HepG2 (cell line): Measurements from ENCODE around the gene TBCE.

Source experiments
- CBX2 ChIP-seq, 2 experiments: fragments of 200-600 bp in 1 of 2; sonication (generic); formaldehyde crosslinking in 1 of 2; IDR thresholded peaks; 2 replicates each; pipeline versions ENCODE4 v1.7.0 to v1.8.1; 2018 to 2022; ENCODE audit warnings: low read depth in 2 of 2, low read length in 1 of 2, mild to moderate bottlenecking in 1 of 2, missing genetic modification reagents in 1 of 2
- ETV6 ChIP-seq: sonication (generic); formaldehyde crosslinking; conservative IDR thresholded peaks from 2 replicates; pipeline ENCODE4 v1.4.0; 2020; ENCODE audit warnings: missing genetic modification reagents
- PHF8 ChIP-seq: sonication (generic); formaldehyde crosslinking; IDR thresholded peaks from 2 replicates; pipeline ENCODE4 v1.5.0; 2020; ENCODE audit warnings: missing genetic modification reagents
- ZNF546 ChIP-seq: sonication (generic); formaldehyde crosslinking; conservative IDR thresholded peaks from 2 replicates; pipeline ENCODE4 v1.8.1; 2023; ENCODE audit warnings: mild to moderate bottlenecking, missing genetic modification reagents
- ZNF572 ChIP-seq: sonication (generic); formaldehyde crosslinking; IDR thresholded peaks from 2 replicates; pipeline ENCODE4 v1.5.1; 2020; ENCODE audit warnings: mild to moderate bottlenecking, missing genetic modification reagents
- TF ChIP-seq, protein P1 (sequence below): sonication (generic); formaldehyde crosslinking; IDR thresholded peaks from 2 replicates; pipeline ENCODE4 v1.5.0; 2020; ENCODE audit warnings: mild to moderate bottlenecking, missing genetic modification reagents, moderate library complexity
- TF ChIP-seq, protein P2 (sequence below): sonication (generic); formaldehyde crosslinking; IDR thresholded peaks from 2 replicates; pipeline ENCODE4 v1.9.0; 2021; ENCODE audit warnings: missing genetic modification reagents, borderline replicate concordance
- TF ChIP-seq, protein P3 (sequence below): IDR thresholded peaks from 2 replicates; pipeline ENCODE4 v1.6.1; 2012; ENCODE audit warnings: inconsistent platforms
- TF ChIP-seq, protein P4 (sequence below), 2 experiments: fragments of 450-650 bp in 1 of 2; sonication (generic) in 1 of 2; formaldehyde crosslinking in 1 of 2; IDR thresholded peaks; 2 replicates each; pipeline versions ENCODE4 v1.6.1 to v1.8.0; 2016 to 2022; ENCODE audit warnings: antibody characterized with exemption in 1 of 2, mild to moderate bottlenecking in 1 of 2, missing genetic modification reagents in 1 of 2

DNA sequence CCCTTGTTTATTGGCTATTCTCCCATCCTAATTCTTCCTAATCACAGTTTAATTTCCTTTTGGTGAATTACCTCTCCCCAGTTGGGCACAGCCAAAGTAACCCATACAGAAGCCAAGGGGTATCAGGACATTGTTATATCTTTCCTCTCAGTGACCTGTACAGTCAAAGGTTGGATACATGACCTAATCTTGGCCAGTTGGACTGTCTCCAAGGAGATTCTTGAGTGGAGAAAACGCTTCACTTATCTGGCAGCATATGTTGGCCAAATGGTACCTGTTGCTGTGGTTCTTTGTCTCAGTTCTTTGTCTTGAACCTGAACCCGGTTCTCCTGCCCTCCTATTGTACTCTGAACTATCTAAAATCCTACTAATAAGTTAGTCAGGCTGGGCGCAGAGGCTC lies 15.3 kb upstream of the TBCE start:
- no peak for TF ChIP-seq ZNF572
- no peak for TF ChIP-seq PHF8 (CRISPR knock-in tag)
- TF ChIP-seq, protein P1, sequence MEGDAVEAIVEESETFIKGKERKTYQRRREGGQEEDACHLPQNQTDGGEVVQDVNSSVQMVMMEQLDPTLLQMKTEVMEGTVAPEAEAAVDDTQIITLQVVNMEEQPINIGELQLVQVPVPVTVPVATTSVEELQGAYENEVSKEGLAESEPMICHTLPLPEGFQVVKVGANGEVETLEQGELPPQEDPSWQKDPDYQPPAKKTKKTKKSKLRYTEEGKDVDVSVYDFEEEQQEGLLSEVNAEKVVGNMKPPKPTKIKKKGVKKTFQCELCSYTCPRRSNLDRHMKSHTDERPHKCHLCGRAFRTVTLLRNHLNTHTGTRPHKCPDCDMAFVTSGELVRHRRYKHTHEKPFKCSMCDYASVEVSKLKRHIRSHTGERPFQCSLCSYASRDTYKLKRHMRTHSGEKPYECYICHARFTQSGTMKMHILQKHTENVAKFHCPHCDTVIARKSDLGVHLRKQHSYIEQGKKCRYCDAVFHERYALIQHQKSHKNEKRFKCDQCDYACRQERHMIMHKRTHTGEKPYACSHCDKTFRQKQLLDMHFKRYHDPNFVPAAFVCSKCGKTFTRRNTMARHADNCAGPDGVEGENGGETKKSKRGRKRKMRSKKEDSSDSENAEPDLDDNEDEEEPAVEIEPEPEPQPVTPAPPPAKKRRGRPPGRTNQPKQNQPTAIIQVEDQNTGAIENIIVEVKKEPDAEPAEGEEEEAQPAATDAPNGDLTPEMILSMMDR, result no peak
- TF ChIP-seq ETV6 (CRISPR knock-in tag), result no peak
- TF ChIP-seq CBX2 (IDR thresholded peaks at IDR 0.05; ENCODE audit: low read depth, low read length), result no peak
- no peak for TF ChIP-seq CBX2 (CRISPR knock-in tag; IDR thresholded peaks at IDR 0.05; ENCODE audit: low read depth)
- TF ChIP-seq ZNF546, result no peak
- TF ChIP-seq, protein P2, sequence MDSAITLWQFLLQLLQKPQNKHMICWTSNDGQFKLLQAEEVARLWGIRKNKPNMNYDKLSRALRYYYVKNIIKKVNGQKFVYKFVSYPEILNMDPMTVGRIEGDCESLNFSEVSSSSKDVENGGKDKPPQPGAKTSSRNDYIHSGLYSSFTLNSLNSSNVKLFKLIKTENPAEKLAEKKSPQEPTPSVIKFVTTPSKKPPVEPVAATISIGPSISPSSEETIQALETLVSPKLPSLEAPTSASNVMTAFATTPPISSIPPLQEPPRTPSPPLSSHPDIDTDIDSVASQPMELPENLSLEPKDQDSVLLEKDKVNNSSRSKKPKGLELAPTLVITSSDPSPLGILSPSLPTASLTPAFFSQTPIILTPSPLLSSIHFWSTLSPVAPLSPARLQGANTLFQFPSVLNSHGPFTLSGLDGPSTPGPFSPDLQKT (CRISPR knock-in tag), result no peak
- TF ChIP-seq, protein P3, sequence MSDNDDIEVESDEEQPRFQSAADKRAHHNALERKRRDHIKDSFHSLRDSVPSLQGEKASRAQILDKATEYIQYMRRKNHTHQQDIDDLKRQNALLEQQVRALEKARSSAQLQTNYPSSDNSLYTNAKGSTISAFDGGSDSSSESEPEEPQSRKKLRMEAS, result no peak
- TF ChIP-seq, protein P4, sequence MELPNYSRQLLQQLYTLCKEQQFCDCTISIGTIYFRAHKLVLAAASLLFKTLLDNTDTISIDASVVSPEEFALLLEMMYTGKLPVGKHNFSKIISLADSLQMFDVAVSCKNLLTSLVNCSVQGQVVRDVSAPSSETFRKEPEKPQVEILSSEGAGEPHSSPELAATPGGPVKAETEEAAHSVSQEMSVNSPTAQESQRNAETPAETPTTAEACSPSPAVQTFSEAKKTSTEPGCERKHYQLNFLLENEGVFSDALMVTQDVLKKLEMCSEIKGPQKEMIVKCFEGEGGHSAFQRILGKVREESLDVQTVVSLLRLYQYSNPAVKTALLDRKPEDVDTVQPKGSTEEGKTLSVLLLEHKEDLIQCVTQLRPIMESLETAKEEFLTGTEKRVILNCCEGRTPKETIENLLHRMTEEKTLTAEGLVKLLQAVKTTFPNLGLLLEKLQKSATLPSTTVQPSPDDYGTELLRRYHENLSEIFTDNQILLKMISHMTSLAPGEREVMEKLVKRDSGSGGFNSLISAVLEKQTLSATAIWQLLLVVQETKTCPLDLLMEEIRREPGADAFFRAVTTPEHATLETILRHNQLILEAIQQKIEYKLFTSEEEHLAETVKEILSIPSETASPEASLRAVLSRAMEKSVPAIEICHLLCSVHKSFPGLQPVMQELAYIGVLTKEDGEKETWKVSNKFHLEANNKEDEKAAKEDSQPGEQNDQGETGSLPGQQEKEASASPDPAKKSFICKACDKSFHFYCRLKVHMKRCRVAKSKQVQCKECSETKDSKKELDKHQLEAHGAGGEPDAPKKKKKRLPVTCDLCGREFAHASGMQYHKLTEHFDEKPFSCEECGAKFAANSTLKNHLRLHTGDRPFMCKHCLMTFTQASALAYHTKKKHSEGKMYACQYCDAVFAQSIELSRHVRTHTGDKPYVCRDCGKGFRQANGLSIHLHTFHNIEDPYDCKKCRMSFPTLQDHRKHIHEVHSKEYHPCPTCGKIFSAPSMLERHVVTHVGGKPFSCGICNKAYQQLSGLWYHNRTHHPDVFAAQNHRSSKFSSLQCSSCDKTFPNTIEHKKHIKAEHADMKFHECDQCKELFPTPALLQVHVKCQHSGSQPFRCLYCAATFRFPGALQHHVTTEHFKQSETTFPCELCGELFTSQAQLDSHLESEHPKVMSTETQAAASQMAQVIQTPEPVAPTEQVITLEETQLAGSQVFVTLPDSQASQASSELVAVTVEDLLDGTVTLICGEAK (IDR thresholded peaks at IDR 0.05), result no peak
- TF ChIP-seq, protein P4 (CRISPR knock-in tag; IDR thresholded peaks at IDR 0.05), result no peak
